NCI-H2227 (cell line): ENCODE results near the gene DEAF1.
"Not testable (repeated sequence)": the region's sequence is repeated elsewhere in the genome, so short reads cannot be mapped to it uniquely, and the experiment has no call there.

Experiments
- DNase-seq: peaks from one replicate; lab custom pipeline; 2025; ENCODE audit not compliant: unreplicated experiment; lab: John Stamatoyannopoulos, UW

The DEAF1 gene

DNA sequence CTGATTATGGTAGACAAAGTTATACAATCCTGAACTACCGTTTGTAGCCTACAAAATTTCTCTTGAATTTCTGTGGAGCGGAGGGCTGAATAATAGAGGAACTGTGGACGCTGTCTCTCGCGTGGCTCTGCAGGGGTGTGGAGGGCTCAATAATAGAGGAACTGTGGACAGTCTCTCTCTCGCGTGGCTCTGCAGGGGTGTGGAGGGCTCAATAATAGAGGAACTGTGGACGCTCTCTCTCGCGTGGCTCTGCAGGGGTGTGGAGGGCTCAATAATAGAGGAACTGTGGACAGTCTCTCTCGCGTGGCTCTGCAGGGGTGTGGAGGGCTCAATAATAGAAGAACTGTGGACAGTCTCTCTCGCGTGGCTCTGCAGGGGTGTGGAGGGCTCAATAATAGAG, 41.9 kb downstream of the DEAF1 start:
- DNase-seq, result not testable (repeated sequence)

DNA sequence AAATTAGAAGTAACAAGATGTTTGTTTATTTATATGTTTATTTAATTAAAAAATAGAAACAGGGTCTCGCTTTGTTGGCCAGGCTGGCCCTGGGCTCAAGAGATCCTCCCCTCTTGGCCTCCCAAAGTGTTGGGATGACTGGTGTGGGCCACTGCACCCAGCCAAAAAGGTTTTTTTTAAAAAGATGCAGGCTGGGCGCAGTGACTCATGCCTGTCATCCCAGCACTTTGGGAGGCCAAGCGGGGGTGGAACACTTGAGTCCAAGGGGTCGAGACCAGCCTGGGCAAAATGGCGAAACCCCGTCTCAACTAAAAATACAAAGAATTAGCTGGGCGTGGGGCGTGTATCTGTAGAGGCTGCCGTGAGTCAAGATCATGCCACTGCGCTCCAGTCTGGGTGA, 44.5 kb downstream of the DEAF1 start:
- DNase-seq, result no peak

- DNase-seq, result not testable (repeated sequence)
Observed at GRCh38 chr11:647672-648158, 47.3 kb downstream of the DEAF1 start.

- no peak for DNase-seq
Observed at GRCh38 chr11:646214-646613, 48.8 kb downstream of the DEAF1 start.

DNA sequence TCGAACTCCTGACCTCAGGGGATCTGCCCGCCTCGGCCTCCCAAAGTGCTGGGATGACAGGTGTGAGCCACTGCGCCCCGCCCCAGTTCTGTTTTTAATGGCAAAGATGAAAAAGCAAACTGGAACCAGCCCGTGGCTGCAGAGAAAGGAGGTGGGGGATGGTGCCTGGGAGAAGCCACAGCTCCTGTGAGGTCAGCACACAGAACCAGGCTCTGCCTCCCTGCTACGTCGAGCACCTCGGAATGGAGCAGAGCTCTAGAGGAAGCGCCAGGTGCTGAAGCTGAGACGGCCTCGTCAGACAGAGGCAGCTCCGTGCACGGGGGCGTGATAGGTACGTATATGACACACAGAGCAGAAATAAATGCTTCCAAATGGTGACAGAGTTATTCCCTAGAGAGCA, 49.5 kb downstream of the DEAF1 start:
- DNase-seq, result peak; percentile 59

DNA sequence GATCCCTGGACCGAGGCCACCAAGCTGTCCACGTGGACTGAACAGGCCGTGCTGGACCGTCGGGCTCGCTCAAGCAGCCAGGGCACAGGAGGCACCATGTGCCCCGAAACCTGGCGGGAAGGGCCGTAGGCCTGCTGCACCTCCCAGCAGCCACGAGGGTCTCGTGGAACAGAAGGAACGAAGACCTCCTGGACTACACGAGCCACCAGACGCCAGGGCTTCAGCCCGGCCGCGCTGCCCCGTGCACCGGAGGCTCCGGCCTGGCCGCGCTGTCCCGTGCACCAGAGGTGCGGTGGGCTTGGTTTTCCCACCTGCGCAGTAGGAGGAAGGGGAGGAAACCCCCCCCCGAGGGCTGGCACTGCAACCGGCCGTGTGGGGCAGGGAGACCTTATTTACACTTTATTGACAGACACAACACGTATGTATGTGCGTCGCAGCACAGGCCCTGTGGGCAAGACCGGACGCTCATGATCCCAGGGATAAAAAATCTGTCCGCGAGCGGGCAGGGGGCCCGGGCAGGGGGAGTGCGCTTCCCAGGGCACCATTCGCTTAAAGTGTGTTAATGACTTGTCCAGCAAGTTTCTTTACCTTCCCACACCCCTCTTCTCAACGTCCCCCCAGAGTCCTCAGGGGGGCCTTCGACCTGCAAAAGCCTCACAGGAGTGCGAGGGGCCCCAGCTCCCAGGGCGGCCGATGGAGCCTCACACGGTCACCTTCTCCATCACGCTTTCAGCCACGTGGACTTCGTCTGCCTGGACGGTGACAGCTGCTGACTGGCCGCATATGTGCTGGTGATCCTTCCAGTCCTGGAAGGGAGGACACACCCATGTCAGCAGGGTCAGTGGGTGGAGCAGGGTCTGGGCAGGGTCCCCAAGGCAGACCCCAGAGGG, 50.9 kb downstream of the DEAF1 start:
- no peak for DNase-seq

DNA sequence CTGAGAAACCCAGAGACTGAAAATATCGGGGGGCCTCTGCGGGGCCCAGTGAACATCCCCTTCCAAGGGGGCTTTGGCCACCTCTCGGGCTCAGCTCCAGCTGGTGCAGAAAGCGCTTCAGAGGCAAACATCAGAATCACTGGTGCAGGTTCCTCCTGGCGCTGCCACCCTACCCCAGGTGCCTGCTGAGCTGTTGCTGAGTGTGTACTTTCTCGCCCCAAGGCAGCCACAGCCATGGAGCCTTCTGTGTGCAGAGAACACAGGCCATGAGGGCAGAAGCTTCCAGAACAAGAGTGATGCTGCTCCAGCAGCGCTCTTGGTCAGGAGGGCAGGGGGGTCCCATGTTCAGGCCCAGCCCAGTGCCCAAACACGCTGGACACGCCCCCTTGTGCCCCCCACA, 51.7 kb downstream of the DEAF1 start:
- no peak for DNase-seq

GRCh38 chr11:641806-642370, 53.1 kb downstream of the DEAF1 start:
- DNase-seq, result no peak

DNA sequence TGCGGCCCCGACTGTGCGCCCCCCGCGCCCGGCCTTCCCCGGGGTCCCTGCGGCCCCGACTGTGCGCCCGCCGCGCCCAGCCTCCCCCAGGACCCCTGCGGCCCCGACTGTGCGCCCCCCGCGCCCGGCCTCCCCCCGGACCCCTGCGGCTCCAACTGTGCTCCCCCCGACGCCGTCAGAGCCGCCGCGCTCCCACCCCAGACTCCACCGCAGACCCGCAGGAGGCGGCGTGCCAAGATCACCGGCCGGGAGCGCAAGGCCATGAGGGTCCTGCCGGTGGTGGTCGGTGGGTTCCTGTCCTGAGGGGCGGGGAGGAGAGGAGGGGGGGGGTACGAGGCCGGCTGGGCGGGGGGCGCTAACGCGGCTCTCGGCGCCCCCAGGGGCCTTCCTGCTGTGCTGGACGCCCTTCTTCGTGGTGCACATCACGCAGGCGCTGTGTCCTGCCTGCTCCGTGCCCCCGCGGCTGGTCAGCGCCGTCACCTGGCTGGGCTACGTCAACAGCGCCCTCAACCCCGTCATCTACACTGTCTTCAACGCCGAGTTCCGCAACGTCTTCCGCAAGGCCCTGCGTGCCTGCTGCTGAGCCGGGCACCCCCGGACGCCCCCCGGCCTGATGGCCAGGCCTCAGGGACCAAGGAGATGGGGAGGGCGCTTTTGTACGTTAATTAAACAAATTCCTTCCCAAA, 54.9 kb downstream of the DEAF1 start:
- DNase-seq, result no peak

- no peak for DNase-seq
Observed at GRCh38 chr11:639332-639955, 55.6 kb downstream of the DEAF1 start.

DNA sequence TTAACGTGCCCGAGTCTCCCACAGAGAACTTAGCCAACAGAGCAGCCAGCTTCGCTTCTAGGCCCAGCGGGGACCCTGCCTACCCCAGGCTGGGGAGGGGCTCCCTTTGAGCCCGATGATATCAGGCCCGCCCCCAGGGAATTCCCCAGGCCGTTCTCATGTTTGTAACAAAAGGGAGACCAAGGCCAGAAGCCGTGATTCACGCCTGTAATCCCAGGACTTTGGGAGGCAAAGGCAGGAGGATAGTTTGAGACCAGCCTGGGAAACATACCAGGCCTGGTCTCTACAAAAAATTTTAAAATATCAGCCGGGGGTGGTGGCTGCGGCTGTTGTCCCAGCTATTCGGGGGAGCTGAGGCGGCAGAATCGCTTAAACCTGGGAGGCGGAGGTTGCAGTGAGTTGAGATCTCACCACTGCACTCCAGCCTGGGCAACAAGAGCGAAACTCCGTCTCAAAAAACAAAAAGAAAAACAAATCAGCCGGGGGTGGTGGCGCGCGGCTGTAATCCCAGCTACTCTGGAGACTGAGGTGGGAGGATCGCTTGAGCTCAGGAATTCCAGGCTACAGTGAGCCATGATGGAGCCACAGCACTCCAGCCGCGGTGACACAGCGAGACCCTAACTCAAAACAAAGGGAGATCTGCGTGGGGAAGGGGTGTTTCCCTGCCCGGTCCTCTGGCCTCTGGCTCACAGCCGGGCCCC, 56.2 kb downstream of the DEAF1 start:
- DNase-seq, result no peak

DNA sequence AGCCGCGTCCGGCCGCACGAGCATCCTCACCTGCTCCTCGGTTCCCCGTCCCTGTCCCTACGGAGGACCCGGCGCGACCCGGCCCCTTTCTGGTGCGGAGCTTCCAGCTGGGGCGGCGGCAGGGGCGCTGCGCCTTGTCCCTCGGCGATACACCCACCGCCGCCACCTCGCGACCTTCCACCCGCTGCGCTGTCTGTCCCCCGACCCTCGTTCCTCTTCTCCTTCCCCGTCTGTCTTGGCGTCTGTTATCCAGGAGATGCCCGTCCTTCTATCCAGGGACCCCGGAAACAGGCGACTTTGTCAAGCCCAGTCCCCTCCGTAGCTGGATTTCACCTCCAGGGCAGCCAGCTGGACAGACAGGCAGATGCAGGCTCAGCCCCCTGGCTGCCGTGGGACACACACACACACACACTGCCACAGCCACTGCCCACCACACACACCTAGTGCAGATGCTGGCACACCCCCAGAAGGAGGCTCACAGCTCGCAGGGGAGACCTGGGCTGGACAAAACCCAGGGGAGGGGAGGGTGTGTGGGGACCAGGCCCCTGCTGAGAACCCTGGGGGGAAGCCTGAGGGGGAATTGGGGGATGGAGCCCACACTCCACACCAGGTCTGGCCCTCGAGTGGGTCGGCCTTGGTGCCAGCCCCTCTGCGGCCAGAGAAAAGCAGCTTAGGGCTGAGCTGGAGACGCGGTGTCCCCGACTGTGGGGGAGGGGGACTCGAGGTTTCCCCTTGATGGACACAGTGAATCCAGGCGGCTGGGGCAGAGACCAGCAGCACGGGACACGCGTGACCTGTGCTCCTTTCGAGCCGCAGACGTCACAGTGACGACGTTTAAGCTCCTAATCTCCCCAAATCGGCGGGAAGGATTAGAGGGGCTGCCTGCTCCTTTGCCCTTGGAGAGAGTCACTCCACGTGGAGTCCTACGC, 57.2 kb downstream of the DEAF1 start:
- no peak for DNase-seq

- no peak for DNase-seq
Observed at GRCh38 chr11:637333-637592, 57.8 kb downstream of the DEAF1 start.

- DNase-seq, result no peak
Observed at GRCh38 chr11:636511-637332, 58.3 kb downstream of the DEAF1 start, which contains the start of gene DRD4. DRD4 (plus strand) TSS chr11:637269; CDS start chr11:637305, 36 bp downstream.

GRCh38 chr11:635945-636510, 59.0 kb downstream of the DEAF1 start:
- DNase-seq, result no peak

GRCh38 chr11:630871-631270, 64.2 kb downstream of the DEAF1 start:
- DNase-seq, result no peak

DNA sequence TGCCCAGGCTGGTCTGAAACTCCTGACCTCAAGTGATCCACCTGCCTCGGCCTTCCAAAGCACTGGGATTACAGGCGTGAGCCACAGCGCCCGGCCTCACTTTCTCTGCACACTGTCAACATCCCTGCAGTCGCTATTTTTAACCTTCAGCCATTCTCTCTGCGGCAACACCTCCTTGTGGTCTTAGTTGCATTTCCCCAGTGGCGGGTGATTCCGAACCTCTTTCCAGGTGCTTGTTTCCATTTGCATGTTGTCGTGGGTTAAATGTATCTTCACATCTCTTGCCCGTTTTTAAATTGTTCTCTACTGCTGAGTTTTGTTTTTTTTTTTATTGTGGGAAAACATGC, 65.8 kb downstream of the DEAF1 start:
- DNase-seq, result no peak

DNA sequence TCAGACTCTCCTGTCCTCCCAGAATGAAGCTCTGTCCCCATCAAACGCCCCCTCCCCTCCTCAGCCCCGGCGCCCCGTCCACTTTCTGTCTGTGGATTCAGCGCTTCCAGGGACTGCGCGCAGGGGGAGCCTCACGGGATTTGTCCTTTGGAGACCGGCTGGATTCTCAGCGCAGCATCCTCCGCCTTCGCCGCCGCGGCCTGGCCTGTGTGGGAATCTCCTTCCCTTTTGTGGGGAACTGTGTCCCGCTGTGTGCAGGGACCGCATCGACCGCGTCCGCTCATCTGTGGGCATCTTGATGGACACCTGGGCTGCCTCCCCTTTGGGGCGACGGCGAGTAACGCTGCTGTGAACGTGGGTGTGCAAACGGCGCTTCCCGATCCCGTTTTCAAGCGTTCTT, 67.0 kb downstream of the DEAF1 start:
- no peak for DNase-seq

DNA sequence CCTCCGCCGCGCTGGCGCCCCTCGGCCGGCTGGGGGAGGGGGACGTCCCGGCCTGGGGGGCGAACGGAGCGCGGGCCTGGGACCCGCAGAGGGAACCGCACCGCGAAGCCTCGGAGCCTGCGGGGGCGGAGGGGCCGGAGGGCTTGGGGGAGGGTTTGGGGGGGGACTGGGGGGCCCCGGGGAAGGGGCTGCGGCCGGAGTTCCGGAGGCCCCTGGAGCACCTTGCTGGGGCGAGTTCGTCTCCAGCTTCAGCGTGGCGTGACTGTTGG, 67.8 kb downstream of the DEAF1 start:
- no peak for DNase-seq
